Type B pancreatic cell (in vitro differentiated cells): Measurements from ENCODE around the gene CHID1. TPM values are rescaled to one million over a fixed set of nuclear protein-coding genes. Genes with fewer than 3 reads are reported as not detected.
A peak's percentile ranks its signal among the peaks of the same experiment; 100 is the strongest.

Experiments
- DNase-seq: peaks from one replicate; pipeline ENCODE4 v3.0.0; 2021; ENCODE audit warnings: mixed read lengths; ENCODE audit not compliant: unreplicated experiment; ENCODE audit errors: extremely low spot score
- H3K27ac Mint-ChIP-seq: 2 replicates; pipeline ENCODE4 v1.8.0; 2021; ENCODE audit warnings: mild to moderate bottlenecking, mixed read lengths
- H3K27me3 Mint-ChIP-seq: 2 replicates; pipeline ENCODE4 v1.8.0; 2021; ENCODE audit warnings: mixed read lengths
- H3K36me3 Mint-ChIP-seq: 2 replicates; pipeline ENCODE4 v1.8.0; 2021; ENCODE audit warnings: mixed read lengths
- H3K4me1 Mint-ChIP-seq: one replicate; pipeline ENCODE4 v1.8.0; 2021; ENCODE audit warnings: mixed read lengths; ENCODE audit not compliant: unreplicated experiment
- H3K4me3 Mint-ChIP-seq: 2 replicates; pipeline ENCODE4 v1.8.0; 2021; ENCODE audit warnings: mild to moderate bottlenecking, mixed read lengths
- H3K9me3 Mint-ChIP-seq: 2 replicates; pipeline ENCODE4 v1.8.0; 2021; ENCODE audit warnings: mixed read lengths
- total RNA-seq: library from RNA; stranded (reverse); gene quantifications from 2 replicates; pipeline ENCODE4 v1.2.1, GENCODE V29; 2021; ENCODE audit warnings: low replicate concordance
- TF ChIP-seq, protein P1 (sequence below): fragments of 200-600 bp; sonication (generic); conservative IDR thresholded peaks from 2 replicates; pipeline ENCODE4 v1.5.0; 2021; ENCODE audit warnings: antibody characterized with exemption, mild to moderate bottlenecking

CHID1 gene
- total RNA-seq, 1 donor from 2014 or later: 98.9 TPM

DNA sequence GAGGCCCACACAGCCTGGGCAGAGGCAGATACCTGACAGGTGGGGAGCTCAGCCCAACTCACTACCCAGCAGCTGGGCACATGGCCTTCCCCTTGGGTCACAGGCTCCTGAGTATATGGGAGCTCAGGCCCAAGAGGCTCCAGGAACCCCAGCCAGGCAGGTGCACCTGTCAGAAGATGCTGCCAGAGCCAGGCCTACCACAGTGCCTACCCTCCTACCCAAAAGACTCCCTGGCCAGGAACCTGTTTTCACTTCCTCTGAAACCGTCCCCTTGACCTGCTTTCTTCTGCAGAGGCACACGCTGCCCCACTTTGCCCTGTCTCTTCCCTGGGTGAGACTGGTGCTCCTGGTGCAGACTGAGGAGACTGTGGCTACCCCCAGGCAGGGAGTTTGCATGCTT, 2.9 kb downstream of the CHID1 start:
- TF ChIP-seq, protein P1, sequence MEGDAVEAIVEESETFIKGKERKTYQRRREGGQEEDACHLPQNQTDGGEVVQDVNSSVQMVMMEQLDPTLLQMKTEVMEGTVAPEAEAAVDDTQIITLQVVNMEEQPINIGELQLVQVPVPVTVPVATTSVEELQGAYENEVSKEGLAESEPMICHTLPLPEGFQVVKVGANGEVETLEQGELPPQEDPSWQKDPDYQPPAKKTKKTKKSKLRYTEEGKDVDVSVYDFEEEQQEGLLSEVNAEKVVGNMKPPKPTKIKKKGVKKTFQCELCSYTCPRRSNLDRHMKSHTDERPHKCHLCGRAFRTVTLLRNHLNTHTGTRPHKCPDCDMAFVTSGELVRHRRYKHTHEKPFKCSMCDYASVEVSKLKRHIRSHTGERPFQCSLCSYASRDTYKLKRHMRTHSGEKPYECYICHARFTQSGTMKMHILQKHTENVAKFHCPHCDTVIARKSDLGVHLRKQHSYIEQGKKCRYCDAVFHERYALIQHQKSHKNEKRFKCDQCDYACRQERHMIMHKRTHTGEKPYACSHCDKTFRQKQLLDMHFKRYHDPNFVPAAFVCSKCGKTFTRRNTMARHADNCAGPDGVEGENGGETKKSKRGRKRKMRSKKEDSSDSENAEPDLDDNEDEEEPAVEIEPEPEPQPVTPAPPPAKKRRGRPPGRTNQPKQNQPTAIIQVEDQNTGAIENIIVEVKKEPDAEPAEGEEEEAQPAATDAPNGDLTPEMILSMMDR: no peak
- Mint-ChIP-seq H3K27ac (no peak overlapping the region), H3K27me3 (no peaks in the 10 kb centered on the region), H3K9me3 (no peaks in the 10 kb centered on the region), H3K36me3 (peaks cover 4% of the 10 kb centered on the region), H3K4me3 (peak overlapping the region; percentile 59), H3K4me1 (peaks cover 11% of the 10 kb centered on the region)
- no peak for DNase-seq

GRCh38 chr11:905952-906351, 4.7 kb downstream of the CHID1 start:
- no peak overlapping the region for H3K27ac Mint-ChIP-seq
- peaks cover 7% of the 10 kb centered on the region for H3K4me1 Mint-ChIP-seq
- no peaks in the 10 kb centered on the region for H3K27me3 Mint-ChIP-seq
- peaks cover 10% of the 10 kb centered on the region for H3K36me3 Mint-ChIP-seq
- H3K4me3 Mint-ChIP-seq: no peak overlapping the region
- TF ChIP-seq, protein P1: no peak
- H3K9me3 Mint-ChIP-seq: no peaks in the 10 kb centered on the region
- no peak for DNase-seq

DNA sequence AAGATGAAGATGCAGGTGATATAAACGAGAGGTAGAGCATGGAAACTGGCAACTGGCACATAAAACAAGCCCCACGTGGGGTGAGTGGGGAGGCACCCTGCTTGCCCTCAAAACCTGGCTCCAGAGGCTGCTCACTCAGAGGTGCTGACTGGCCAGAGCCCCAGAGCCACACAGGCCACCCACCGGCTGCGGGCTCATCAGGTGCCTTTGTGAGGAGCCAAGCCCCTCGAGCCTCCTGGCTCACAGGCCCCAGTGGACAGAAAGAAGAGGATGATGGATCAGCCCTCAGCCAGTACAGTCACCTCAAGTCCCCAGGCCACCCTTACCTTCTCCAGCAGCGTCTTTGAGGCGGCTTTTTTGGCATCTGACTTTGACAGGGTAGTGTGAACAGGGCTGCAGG, 6.2 kb downstream of the CHID1 start:
- TF ChIP-seq, protein P1: no peak
- H3K9me3 Mint-ChIP-seq: no peaks in the 10 kb centered on the region
- H3K27ac Mint-ChIP-seq: no peak overlapping the region
- peaks cover 10% of the 10 kb centered on the region for H3K36me3 Mint-ChIP-seq
- DNase-seq: no peak
- no peaks in the 10 kb centered on the region for H3K27me3 Mint-ChIP-seq
- H3K4me1 Mint-ChIP-seq: peaks cover 5% of the 10 kb centered on the region
- H3K4me3 Mint-ChIP-seq: no peak overlapping the region

GRCh38 chr11:901452-902061, 9.1 kb downstream of the CHID1 start:
- no peak overlapping the region for H3K27ac Mint-ChIP-seq
- H3K4me1 Mint-ChIP-seq: no peaks in the 10 kb centered on the region

DNA sequence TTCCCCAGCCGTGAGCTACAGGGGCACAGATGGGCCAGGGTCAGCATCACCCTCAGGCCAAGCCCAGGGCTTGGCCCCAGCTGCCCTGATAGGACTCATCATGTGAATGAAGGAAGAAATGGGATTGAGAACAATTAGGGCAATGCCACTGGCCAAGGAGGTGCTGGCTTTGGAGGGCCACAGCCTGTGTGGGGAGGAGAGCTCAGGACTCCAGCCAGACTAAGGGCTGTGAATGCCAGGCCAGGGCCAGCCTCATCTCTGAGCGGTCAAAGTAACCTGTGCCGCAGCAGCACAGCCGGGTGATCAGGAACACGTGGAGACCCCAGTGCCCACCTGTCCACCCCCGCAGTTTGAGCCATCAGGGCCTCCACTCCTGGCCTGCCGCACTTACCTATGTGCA, 10.1 kb downstream of the CHID1 start:
- Mint-ChIP-seq H3K36me3 (peaks cover 10% of the 10 kb centered on the region), H3K27ac (no peak overlapping the region)
- TF ChIP-seq, protein P1: no peak

More at GRCh38 chr11:901452-902061, 9.1 kb downstream of the CHID1 start:
- Mint-ChIP-seq H3K27me3 (no peaks in the 10 kb centered on the region), H3K9me3 (no peaks in the 10 kb centered on the region), H3K4me3 (no peak overlapping the region), H3K36me3 (peaks cover 10% of the 10 kb centered on the region)
- no peak for DNase-seq
- TF ChIP-seq, protein P1: no peak

More for the DNA sequence above, 10.1 kb downstream of the CHID1 start:
- no peak for DNase-seq
- Mint-ChIP-seq H3K9me3 (no peaks in the 10 kb centered on the region), H3K27me3 (no peaks in the 10 kb centered on the region), H3K4me3 (no peak overlapping the region), H3K4me1 (no peaks in the 10 kb centered on the region)
